IMR-90 (cell line): Measurements from ENCODE around the gene MYL4. TPM values are rescaled to one million over a fixed set of nuclear protein-coding genes. Genes with fewer than 3 reads are reported as not detected.

Experiments used
- ATAC-seq: fragments of 200-7000 bp; cut with Tn5 transposase; 2 replicates; pipeline ENCODE4 v1.9.1; 2020; ENCODE audit warnings: low read depth, mild to moderate bottlenecking, moderate library complexity
- BruUV-seq: library from RNA; stranded (reverse); fragments of 400-500 nt; replicated peaks from 2 replicates; lab custom pipeline; 2021; lab: Mats Ljungman, UMichigan
- CTCF ChIA-PET: fragments of 300-600 bp; formaldehyde crosslinking; extraction: SDS; loops from one replicate; lab custom pipeline; 2021; ENCODE audit warnings: antibody characterized with exemption; lab: Yijun Ruan, JAX
- POLR2A ChIA-PET: fragments of 300-600 bp; sonication (Branson Sonifier 250); formaldehyde crosslinking; loops from one replicate; lab custom pipeline; 2022; ENCODE audit warnings: antibody characterized with exemption; ENCODE audit not compliant: unreplicated experiment; lab: Charles Lee
- DNase-seq: peaks from one replicate; pipeline ENCODE4 v3.0.0; 2013
- H2AFZ ChIP-seq: replicated peaks from 2 replicates; pipeline ENCODE3; 2013; ENCODE audit warnings: low read length, mild to moderate bottlenecking; ENCODE audit not compliant: poor library complexity
- H2AK5ac ChIP-seq: 2 replicates; pipeline ENCODE4 v1.6.1; 2013; ENCODE audit warnings: low read depth, low read length, inconsistent platforms
- H2AK9ac ChIP-seq: replicated peaks from 2 replicates; pipeline ENCODE3; 2013; ENCODE audit warnings: mild to moderate bottlenecking, low read depth, low read length, moderate library complexity; ENCODE audit not compliant: poor library complexity
- H2BK120ac ChIP-seq: 2 replicates; pipeline ENCODE4 v1.6.1; 2013; ENCODE audit warnings: low read depth, low read length, inconsistent platforms
- H2BK15ac ChIP-seq: 3 replicates; pipeline ENCODE4 v1.6.1; 2013; ENCODE audit warnings: low read depth, low read length, inconsistent platforms
- H2BK20ac ChIP-seq: 2 replicates; pipeline ENCODE4 v1.6.1; 2013; ENCODE audit warnings: low read depth, mild to moderate bottlenecking, inconsistent platforms, low read length, moderate library complexity
- H2BK5ac ChIP-seq: 2 replicates; pipeline ENCODE4 v1.6.1; 2013; ENCODE audit warnings: mild to moderate bottlenecking, low read depth, low read length, inconsistent platforms; ENCODE audit not compliant: poor library complexity, severe bottlenecking
- H3K14ac ChIP-seq: replicated peaks from 2 replicates; pipeline ENCODE4 v1.6.1; 2013; ENCODE audit warnings: low read depth, low read length, inconsistent platforms
- H3K18ac ChIP-seq: 2 replicates; pipeline ENCODE4 v1.6.1; 2013; ENCODE audit warnings: low read depth, low read length, control low read depth
- H3K23ac ChIP-seq: 2 replicates; pipeline ENCODE4 v1.6.1; 2013; ENCODE audit warnings: low read depth, low read length, inconsistent platforms
- H3K27ac ChIP-seq: 2 replicates; pipeline ENCODE4 v1.5.1; 2013; ENCODE audit warnings: mild to moderate bottlenecking, control low read depth, low read length; ENCODE audit not compliant: insufficient read depth
- H3K27me3 ChIP-seq: 2 replicates; pipeline ENCODE4 v1.6.1; 2013; ENCODE audit warnings: low read length; ENCODE audit not compliant: control insufficient read depth, insufficient read depth
- H3K36me3 ChIP-seq: 2 replicates; pipeline ENCODE4 v1.6.1; 2013; ENCODE audit warnings: low read length, mixed read lengths; ENCODE audit not compliant: control insufficient read depth, insufficient read depth
- H3K4ac ChIP-seq: 2 replicates; pipeline ENCODE4 v1.6.1; 2013; ENCODE audit warnings: low read depth, low read length, inconsistent platforms
- H3K4me1 ChIP-seq: 2 replicates; pipeline ENCODE4 v1.6.1; 2013; ENCODE audit warnings: low read length, mixed read lengths; ENCODE audit not compliant: control insufficient read depth, insufficient read depth
- H3K4me2 ChIP-seq: 2 replicates; pipeline ENCODE4 v1.6.1; 2013; ENCODE audit warnings: low read depth, mild to moderate bottlenecking, control low read depth, low read length, moderate library complexity
- H3K4me3 ChIP-seq: 2 replicates; pipeline ENCODE4 v1.5.1; 2013; ENCODE audit warnings: low read depth, mild to moderate bottlenecking, control low read depth, low read length, moderate library complexity; ENCODE audit not compliant: insufficient read depth
- H3K56ac ChIP-seq: 2 replicates; pipeline ENCODE4 v1.6.1; 2013; ENCODE audit warnings: low read length, inconsistent platforms; ENCODE audit not compliant: insufficient read depth; ENCODE audit errors: extremely low read depth
- H3K79me1 ChIP-seq, 2 experiments: 2 replicates each; pipeline ENCODE4 v1.6.1; 2013; ENCODE audit warnings: low read length in 2 of 2, inconsistent platforms in 1 of 2, low read depth in 1 of 2
- H3K9ac ChIP-seq: 2 replicates; pipeline ENCODE4 v1.6.1; 2013; ENCODE audit warnings: low read depth, low read length, control low read depth
- H3K9me1 ChIP-seq: 2 replicates; pipeline ENCODE4 v1.6.1; 2013; ENCODE audit warnings: low read length, inconsistent platforms; ENCODE audit not compliant: insufficient read depth
- H3K9me3 ChIP-seq: 2 replicates; pipeline ENCODE4 v1.6.1; 2013; ENCODE audit warnings: low read length; ENCODE audit not compliant: control insufficient read depth, insufficient read depth
- H4K20me1 ChIP-seq: 2 replicates; pipeline ENCODE4 v1.6.1; 2013; ENCODE audit warnings: low read length, inconsistent platforms; ENCODE audit not compliant: insufficient read depth
- H4K5ac ChIP-seq: 2 replicates; pipeline ENCODE4 v1.6.1; 2013; ENCODE audit warnings: mild to moderate bottlenecking, low read depth, low read length, control low read depth
- H4K8ac ChIP-seq, 2 experiments: 2 replicates each; pipeline ENCODE4 v1.6.1; 2013; ENCODE audit warnings: low read depth in 2 of 2, low read length in 2 of 2, control low read depth in 1 of 2, inconsistent platforms in 1 of 2
- H4K91ac ChIP-seq: 2 replicates; pipeline ENCODE4 v1.6.1; 2013; ENCODE audit warnings: low read depth, low read length, inconsistent platforms; ENCODE audit not compliant: insufficient read depth
- BHLHE40 ChIP-seq: fragments of 150-350 bp; IDR thresholded peaks from 2 replicates; pipeline ENCODE4 v1.6.1; 2016; ENCODE audit warnings: mild to moderate bottlenecking, low read depth, low read length
- CHD1 ChIP-seq: IDR thresholded peaks from 2 replicates; pipeline ENCODE4 v1.6.1; 2012; ENCODE audit warnings: low read depth, low read length, improper control_type of control experiment
- FOS ChIP-seq: fragments of 150-350 bp; IDR thresholded peaks from 2 replicates; pipeline ENCODE4 v1.6.1; 2016; ENCODE audit warnings: low read depth, low read length
- MAFK ChIP-seq: IDR thresholded peaks from 2 replicates; pipeline ENCODE4 v1.6.1; 2012; ENCODE audit warnings: low read depth, low read length, improper control_type of control experiment
- WGBS, 2 experiments: methylation state at CpG; one replicate each; pipeline versions ENCODE4 v1.1.5 to v1.1.7; 2013; ENCODE audit warnings: missing lambda C conversion rate in 2 of 2; ENCODE audit not compliant: insufficient read length in 1 of 2; ENCODE audit errors: extremely low coverage in 2 of 2; 5-methylcytosine and 5-hydroxymethylcytosine counted together
- dilution Hi-C: fragments of 300-500 bp; cut with HindIII; formaldehyde crosslinking; loops from one replicate; pipeline ENCODE4 v1.14.3; 2018; ENCODE audit warnings: low sequenced_read_pairs; ENCODE audit not compliant: unreplicated experiment
- in situ Hi-C: fragments of 300-500 bp; cut with MboI; formaldehyde crosslinking; loops from 3 replicates; pipeline ENCODE4 v1.14.3; 2019; ENCODE audit warnings: low sequenced_read_pairs, inconsistent platforms, mixed read lengths
- intact Hi-C: fragments of 100-400 bp; cut with micrococcal nuclease; formaldehyde crosslinking; loops from 2 replicates; pipeline ENCODE4 v1.10.0; 2022
- polyA plus RNA-seq, 3 experiments: library from polyadenylated mRNA; depleted of rRNA; stranded (reverse); fragments of >200 nt; gene quantifications; 2 replicates each; pipeline ENCODE4 v1.2.3, GENCODE V29; 2012; ENCODE audit warnings: low replicate concordance in 1 of 3
- total RNA-seq: library from RNA; depleted of rRNA; stranded (reverse); fragments of >200 nt; gene quantifications from 2 replicates; pipeline ENCODE4 v1.2.3, GENCODE V29; 2012

Gene MYL4
- total and polyA plus RNA-seq, 2 of the 4 experiments (the other 2 are of a cell fraction), result not detected

GRCh38 chr17:47176389-47176826 lies 32.7 kb upstream of the MYL4 start:
- dilution Hi-C loops, result no loop called here
- H3K4me1 ChIP-seq, result peaks cover 3% of the 10 kb centered on the region; the same call in 1 of the 2 replicates
- H2AK5ac ChIP-seq, result no peak overlapping the region
- no peak overlapping the region for H2BK15ac ChIP-seq
- no peak overlapping the region for H3K14ac ChIP-seq
- H2AK9ac ChIP-seq, result no peak overlapping the region
- no TSS peak for BruUV-seq
- H3K79me1 ChIP-seq, result peaks cover 12 to 68% of the 10 kb centered on the region in 2 experiments; a peak in 3 of 4 replicates
- H4K91ac ChIP-seq, result no peak overlapping the region
- no CpG with 5 or more reads among the region's 2 CpGs for WGBS, 2 experiments
- no peak overlapping the region for H3K4me2 ChIP-seq
- in situ Hi-C loops, result no loop called here
- no peak overlapping the region for H3K56ac ChIP-seq
- no peak overlapping the region for H4K8ac ChIP-seq
- peaks cover 58% of the 10 kb centered on the region for H4K20me1 ChIP-seq
- no peak overlapping the region for H2BK120ac ChIP-seq
- ChIA-PET POLR2A (no interaction called here), CTCF (no interaction called here)
- H3K9ac ChIP-seq, result no peak overlapping the region
- no peak overlapping the region for H3K4ac ChIP-seq
- no peak for DNase-seq
- no peak overlapping the region for H2BK20ac ChIP-seq
- H3K4me3 ChIP-seq, result no peak overlapping the region
- no peak overlapping the region for H4K5ac ChIP-seq
- H3K18ac ChIP-seq, result no peak overlapping the region
- H3K9me1 ChIP-seq, result peaks cover 4% of the 10 kb centered on the region; the same call in 1 of the 2 replicates
- no peaks in the 10 kb centered on the region for H3K27me3 ChIP-seq
- no peak for TF ChIP-seq CHD1
- TF ChIP-seq BHLHE40, result no peak
- no peak for TF ChIP-seq FOS
- TF ChIP-seq MAFK, result no peak
- no peak overlapping the region for H2BK5ac ChIP-seq
- no peak overlapping the region for H3K23ac ChIP-seq
- ATAC-seq, result no peak
- intact Hi-C loops, result loop anchor here (10.0 kb wide), 1 partner anchor 438 kb away; no protein-coding TSS in a partner anchor
- H3K27ac ChIP-seq, result no peak overlapping the region
- no peaks in the 10 kb centered on the region for H3K9me3 ChIP-seq
- no peak overlapping the region for H2AFZ ChIP-seq
- peaks cover 25% of the 10 kb centered on the region for H3K36me3 ChIP-seq
